ENCODE data around the gene ZNF319. TPM values are rescaled to one million over a fixed set of nuclear protein-coding genes. Genes with fewer than 3 reads are reported as not detected.

The ZNF319 gene
- total RNA-seq, 2 experiments from 2014 or later: 9.5 to 10.1 TPM

DNA sequence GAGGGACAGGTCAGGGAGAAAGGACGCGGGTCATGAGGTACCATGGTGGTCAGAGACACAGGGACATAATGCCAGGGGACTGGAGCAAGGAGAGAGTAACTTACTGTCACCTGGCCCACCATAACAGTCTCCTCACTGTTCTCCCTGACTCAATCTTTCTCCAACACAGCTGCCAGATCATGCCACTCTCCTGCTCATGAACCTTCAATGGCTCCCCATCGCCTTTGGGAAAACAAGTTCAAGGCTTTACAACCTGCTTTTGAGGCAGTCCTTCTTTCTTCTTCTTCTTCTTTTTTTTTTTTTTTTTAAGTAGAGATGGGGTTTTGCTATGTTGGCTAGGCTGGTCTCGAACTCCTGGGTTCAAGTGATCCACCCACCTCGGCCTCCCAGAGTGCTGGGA, 52.4 kb downstream of the ZNF319 start:
- POLR2A ChIA-PET: no interaction called here
- CTCF ChIA-PET: interaction anchor here (1.2 kb wide), 1 partner anchor 8 kb away, joined by 4 read pairs; no protein-coding TSS in a partner anchor

DNA sequence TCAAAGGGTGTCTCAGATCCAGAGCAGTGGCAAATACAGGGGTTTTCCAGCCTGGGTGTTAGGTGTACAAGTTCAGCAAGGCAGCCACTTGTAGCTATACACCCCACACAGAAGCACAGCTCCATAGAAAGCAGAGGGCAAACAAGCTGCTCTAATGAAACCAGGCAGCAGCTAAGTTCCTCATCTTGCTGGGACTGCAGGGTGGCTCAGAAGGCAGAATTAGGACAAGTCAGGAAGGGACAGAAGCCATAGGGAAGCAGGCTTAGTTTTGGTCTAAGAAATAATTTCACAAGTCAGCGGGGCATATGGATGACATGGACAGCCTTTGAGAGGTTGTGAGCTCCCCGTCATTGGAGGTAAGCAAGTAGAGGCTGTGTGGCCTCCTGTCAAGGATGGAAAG, 53.2 kb downstream of the ZNF319 start:
- POLR2A ChIA-PET: no interaction called here
- CTCF ChIA-PET: interaction anchor here (1.2 kb wide), 1 partner anchor 9 kb away, joined by 4 read pairs; no protein-coding TSS in a partner anchor

DNA sequence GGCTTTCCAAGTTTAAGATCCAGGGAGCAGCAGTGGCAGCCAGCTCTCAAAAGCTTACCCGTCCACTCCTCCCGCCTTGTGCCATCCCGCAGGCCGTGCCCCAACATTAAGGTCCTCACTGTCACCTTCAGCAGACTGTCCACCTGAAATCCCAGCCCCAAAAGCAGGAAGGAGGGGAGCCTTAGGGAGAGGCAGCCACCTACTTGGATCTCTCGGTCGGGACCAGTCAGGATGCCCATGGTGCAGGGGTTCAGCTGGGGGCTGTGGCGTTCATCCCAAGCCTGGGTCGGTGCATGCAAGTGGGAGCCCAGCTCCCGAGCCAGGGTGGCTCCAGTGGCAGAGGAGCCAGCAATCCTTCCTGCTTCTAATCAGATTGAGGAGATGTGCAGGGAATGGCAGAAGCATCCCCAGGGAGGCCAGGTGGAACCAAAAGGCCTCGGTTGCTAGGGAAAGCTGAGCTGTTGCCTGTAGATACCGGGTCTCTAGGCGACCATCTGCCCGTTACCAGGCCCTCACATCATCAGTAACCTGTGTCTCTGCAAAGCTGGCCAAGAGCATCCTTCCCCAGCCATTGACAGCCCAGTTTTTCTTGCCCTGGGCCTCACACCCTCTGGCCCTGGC, 54.2 kb downstream of the ZNF319 start:
- ChIA-PET POLR2A (no interaction called here), CTCF (no interaction called here)

DNA sequence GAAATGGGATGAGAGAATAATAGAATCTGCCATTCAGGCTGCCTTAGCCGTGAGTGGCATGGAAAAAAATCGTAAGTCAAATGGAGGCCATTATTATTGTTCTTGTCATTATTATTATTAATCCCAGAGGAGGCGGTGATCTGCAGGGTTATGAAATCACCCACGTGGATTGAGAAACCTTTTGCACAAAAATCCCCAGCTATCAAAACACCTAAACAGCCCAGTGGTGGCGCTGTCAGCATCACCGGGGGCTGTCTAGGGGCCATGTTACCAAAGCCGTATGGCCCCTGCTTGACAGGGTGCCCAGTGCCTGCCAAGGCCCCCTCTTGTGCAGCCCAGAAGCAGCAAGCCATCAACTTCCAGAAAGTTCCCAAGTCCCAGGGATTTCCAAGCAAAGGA, 54.7 kb downstream of the ZNF319 start:
- CTCF ChIA-PET: no interaction called here
- POLR2A ChIA-PET: no interaction called here

DNA sequence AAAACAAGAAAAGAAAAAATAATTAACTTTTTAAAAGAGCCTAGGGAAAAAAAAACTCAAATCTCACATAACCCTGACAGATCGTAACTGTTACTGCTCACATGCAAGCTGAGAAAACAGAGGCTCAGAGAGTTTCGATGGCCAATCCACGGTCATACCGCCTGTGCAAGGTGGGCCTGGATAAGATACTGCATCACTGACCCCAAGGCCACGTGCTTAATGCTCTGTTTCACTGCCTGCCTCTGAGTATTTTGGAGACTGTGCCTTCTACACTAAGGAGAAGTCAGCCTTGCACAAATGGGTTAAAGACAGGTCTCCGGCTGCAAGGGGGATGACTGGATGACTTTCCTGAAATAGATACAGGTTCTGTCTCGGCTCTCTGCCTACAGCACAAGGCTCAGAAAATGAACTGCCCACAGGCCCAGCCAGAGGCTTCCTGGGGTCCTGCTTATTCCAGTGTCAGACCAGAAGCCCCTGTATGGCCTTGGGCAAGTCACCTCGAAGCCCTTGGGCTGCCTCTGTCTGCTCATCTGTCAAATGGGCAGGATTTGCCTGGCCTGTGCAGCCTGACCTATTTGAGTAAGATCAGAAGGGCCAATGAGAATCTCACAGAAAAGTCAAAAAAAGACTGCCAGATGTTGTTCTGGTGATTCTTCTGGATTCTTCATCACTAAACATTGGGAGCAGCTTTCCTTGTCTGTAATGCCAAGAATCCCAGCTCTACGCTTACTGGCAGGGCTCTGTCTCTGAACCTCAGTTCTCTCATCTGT, 55.3 kb downstream of the ZNF319 start:
- POLR2A ChIA-PET: no interaction called here
- CTCF ChIA-PET: no interaction called here

Other genes with a start within 250 kb of the ZNF319 start
- gene KIFC3, start 198.2 kb downstream of the ZNF319 start, total RNA-seq: 1 to 10 TPM; 3.0 to 3.1 TPM
- not detected for gene CNGB1, start 29.5 kb downstream of the ZNF319 start, total RNA-seq
- gene USB1, start 735 bp upstream of the ZNF319 start, total RNA-seq: 10 to 100 TPM; 67.7 to 71.0 TPM
- under 1 TPM; 0.61 to 0.84 TPM for gene MMP15, start 25.1 kb upstream of the ZNF319 start, total RNA-seq
- gene CFAP20, start 128.7 kb upstream of the ZNF319 start, total RNA-seq: 10 to 100 TPM; 54.3 to 54.7 TPM
- 10 to 100 TPM; 94.9 to 98.5 TPM for gene CSNK2A2, start 197.4 kb upstream of the ZNF319 start, total RNA-seq

Data from activated CD8-positive, alpha-beta memory T cell treated with anti-CD3 and anti-CD28 coated beads for 36 hours (primary cell).